Memory B cell (primary cell): ENCODE data around the gene CCDC83.

Source experiments
- ATAC-seq: fragments of 150-1000 bp; cut with Tn5 transposase; 2 replicates; pipeline ENCODE4 v1.10.0; 2021; ENCODE audit warnings: low read depth, mild to moderate bottlenecking, moderate library complexity
- DNase-seq, 2 donors: peaks; one replicate each; pipeline ENCODE4 v3.0.0; 2022; ENCODE audit warnings: low spot score in 2 of 2
- H3K27ac Mint-ChIP-seq: one replicate; pipeline ENCODE4 v1.8.0; 2022; ENCODE audit warnings: mild to moderate bottlenecking, moderate library complexity, mixed read lengths
- H3K27me3 Mint-ChIP-seq: one replicate; pipeline ENCODE4 v1.8.0; 2022; ENCODE audit warnings: mixed read lengths
- H3K36me3 Mint-ChIP-seq: one replicate; pipeline ENCODE4 v1.8.0; 2022; ENCODE audit warnings: mild to moderate bottlenecking, mixed read lengths
- H3K4me1 Mint-ChIP-seq: one replicate; pipeline ENCODE4 v1.8.0; 2022; ENCODE audit warnings: mixed read lengths
- H3K4me3 Mint-ChIP-seq: one replicate; pipeline ENCODE4 v1.8.0; 2022; ENCODE audit warnings: mild to moderate bottlenecking, moderate library complexity, mixed read lengths
- H3K9me3 Mint-ChIP-seq: one replicate; pipeline ENCODE4 v1.8.0; 2022; ENCODE audit warnings: mixed read lengths

Gene CCDC83

DNA sequence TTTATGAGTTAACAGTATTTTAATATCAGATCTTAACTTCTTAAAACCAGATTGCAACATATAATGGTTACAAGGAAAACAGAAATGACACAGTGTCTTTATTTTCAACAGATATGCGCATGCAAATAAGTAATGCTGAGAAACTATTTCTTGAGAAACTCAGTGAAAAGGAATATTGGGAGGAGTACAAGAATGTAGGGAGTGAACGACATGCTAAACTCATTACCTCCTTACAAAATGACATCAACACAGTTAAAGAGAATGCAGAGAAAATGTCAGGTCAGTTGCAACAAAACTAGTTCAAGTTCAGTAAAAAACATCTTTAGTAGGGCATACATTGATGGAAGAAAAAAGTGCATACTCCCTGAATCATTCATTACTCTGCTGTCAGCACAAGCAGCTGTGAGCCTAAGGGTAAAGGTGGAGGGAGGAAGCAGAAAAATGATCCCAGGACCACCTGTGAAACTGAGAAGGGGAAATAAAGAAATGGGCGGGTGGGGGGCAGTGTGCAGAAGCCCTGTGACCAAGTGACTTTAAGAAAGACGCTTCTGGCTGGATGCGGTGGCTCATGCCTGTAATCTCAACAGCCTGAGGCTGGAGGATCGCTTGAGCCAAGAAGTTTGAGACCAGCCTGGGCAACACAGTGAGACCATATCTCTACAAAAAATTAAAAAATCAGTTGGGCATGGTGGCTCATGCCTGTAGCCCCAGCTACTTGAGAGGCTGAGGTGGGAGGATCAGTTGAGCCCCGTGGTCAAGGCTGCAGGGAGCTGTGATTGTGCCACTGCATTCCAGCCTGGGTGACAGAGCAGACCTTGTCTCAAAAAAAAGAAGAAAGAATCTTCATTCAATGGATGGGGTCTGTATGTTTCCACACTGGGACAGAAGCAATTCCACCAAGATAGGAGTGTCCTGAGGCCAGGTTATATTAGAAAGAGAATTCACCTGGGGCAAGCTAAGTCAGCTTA is 31.2 kb downstream of the CCDC83 start:
- H3K27me3 Mint-ChIP-seq = peaks cover 15% of the 10 kb centered on the region
- H3K27ac Mint-ChIP-seq = no peak overlapping the region

DNA sequence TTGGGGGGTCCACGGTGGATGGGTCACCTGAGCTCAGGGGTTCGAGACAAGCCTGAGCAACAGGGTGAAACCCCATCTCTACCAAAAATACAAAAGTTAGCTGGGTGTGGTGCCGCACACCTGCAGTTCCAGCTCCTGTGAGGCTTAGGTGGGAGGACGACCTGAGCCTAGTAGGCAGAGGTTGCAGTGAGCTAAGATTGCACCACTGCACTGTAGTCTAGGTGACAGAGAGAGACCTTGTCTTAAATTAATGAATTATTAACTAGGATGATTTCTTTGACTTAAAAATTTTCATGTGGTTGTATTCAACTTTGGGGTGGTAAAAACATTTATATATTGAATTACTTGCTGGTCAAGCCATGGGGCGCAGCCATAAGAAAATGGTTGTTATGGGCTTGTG is 33.9 kb downstream of the CCDC83 start:
- Mint-ChIP-seq H3K36me3 (no peaks in the 10 kb centered on the region), H3K27me3 (peaks cover 5% of the 10 kb centered on the region), H3K9me3 (no peaks in the 10 kb centered on the region), H3K4me1 (no peaks in the 10 kb centered on the region), H3K4me3 (no peak overlapping the region), H3K27ac (no peak overlapping the region)
- no peak for DNase-seq
- ATAC-seq = no peak

More for the DNA sequence above, 31.2 kb downstream of the CCDC83 start:
- H3K9me3 Mint-ChIP-seq = no peaks in the 10 kb centered on the region
- H3K4me1 Mint-ChIP-seq = no peaks in the 10 kb centered on the region
- ATAC-seq = no peak
- H3K36me3 Mint-ChIP-seq = peaks cover 1% of the 10 kb centered on the region
- DNase-seq = no peak
- no peak overlapping the region for H3K4me3 Mint-ChIP-seq

DNA sequence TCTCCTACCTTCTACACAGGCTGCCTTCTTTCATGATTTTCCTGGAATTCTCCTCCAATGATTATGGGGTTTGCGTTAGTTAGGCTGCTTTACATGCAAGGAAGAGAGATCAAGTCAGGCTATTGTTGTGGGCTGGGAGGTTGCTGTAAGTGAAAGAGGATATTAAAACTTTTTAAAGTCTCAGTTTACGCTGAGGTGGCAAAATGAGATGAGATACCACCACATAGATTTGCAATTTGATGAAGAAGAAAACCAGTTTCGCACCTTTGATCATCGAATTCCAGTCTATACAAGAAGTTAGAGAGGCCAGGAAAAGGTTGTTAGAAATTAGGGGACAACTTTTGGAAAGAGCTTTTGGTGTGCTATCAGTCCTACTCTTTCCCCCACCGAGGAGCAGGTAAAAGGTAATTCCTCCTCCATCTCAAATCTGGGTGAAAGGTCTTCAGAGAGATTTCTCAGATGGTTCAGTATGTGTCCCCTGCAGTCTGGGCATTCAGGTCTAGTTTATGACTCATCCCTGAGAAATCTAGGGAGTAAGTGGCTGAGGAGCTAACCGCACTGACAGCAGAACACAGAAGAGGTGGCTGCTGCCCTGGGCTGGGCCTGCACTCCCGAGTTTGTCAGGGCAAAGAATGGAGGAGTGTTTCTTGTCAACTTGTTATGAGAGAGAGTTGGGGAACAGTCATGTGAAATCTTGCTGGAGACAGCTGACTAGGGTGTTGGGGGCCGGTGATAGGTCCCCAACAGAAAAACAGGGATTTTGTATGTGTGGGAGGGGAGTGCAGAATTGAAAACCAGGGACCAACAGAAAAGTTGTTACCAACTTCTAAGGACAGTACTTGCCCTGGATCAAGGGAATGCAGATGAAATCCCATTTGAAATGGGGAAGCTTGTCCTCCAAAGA is 34.7 kb downstream of the CCDC83 start:
- DNase-seq (no peak), ATAC-seq (no peak)
- Mint-ChIP-seq H3K36me3 (no peaks in the 10 kb centered on the region), H3K27ac (no peak overlapping the region), H3K4me3 (no peak overlapping the region), H3K9me3 (no peaks in the 10 kb centered on the region), H3K4me1 (no peaks in the 10 kb centered on the region), H3K27me3 (peaks cover 5% of the 10 kb centered on the region)

DNA sequence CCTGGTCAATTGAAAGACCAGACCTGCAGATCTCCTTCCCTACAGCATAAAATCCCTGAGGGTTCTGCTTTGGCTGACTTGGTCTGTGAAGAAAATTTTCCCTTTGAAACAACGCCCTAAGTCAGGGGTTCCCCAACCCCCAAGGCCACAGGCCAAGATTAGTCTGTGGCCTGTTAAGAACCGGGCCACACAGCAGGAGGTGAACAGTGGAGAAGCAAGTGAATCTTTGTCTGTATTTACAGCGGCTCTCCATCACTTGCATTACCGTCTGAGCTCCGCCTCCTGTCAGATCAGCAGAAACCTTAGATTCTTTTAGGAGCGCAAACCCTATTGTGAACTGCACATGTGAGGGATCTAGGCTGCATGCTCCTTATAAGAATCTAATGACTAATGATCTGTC is 38.2 kb downstream of the CCDC83 start:
- ATAC-seq = no peak
- H3K36me3 Mint-ChIP-seq = peaks cover 2% of the 10 kb centered on the region
- no peak for DNase-seq
- no peak overlapping the region for H3K27ac Mint-ChIP-seq
- H3K27me3 Mint-ChIP-seq = peaks cover 4% of the 10 kb centered on the region
- no peaks in the 10 kb centered on the region for H3K9me3 Mint-ChIP-seq
- H3K4me1 Mint-ChIP-seq = no peaks in the 10 kb centered on the region
- H3K4me3 Mint-ChIP-seq = no peak overlapping the region

DNA sequence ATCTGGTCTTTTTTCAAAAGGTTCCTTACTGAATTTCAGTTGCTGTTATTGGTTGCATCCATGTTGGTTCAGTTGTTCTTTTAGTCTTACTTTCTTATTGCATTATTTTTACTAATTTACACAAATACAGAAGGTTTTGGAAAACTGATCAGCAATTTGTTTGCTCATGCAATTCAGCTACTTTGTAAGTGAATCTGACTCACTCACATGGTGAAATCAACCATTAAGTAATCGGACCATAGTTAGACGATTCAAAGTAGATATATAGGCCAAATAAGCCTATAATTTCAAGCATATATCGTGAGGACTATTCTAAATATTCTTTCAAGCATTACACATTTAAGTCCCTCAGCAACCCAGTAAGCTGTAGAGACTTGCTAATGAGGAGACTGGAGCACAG is 41.7 kb downstream of the CCDC83 start:
- Mint-ChIP-seq H3K27me3 (no peaks in the 10 kb centered on the region), H3K4me3 (no peak overlapping the region), H3K9me3 (no peaks in the 10 kb centered on the region), H3K27ac (no peak overlapping the region), H3K36me3 (peaks cover 2% of the 10 kb centered on the region), H3K4me1 (no peaks in the 10 kb centered on the region)
- DNase-seq (no peak), ATAC-seq (no peak)

DNA sequence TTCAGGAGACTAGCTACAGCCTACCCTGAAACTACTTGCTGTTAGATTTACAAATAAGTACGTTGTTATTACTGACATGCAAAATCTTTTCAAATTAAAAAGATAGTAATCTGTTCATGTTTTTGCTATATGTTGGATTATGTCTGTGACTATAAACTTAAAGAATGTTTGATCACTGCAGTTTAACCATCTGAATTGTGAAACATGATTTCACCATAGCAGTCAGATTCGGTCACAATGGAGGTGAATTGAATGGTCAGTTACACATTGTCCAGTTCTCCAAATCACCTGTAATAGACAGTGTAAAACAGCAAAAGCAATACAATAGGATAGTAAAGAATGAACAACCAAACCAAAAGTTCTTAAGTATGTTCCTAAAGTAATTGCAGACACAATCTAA is 43.3 kb downstream of the CCDC83 start:
- Mint-ChIP-seq H3K27ac (no peak overlapping the region), H3K4me1 (no peaks in the 10 kb centered on the region), H3K27me3 (peaks cover under 1% of the 10 kb centered on the region), H3K9me3 (no peaks in the 10 kb centered on the region), H3K4me3 (no peak overlapping the region), H3K36me3 (peaks cover 2% of the 10 kb centered on the region)
- ATAC-seq (no peak), DNase-seq (no peak)

DNA sequence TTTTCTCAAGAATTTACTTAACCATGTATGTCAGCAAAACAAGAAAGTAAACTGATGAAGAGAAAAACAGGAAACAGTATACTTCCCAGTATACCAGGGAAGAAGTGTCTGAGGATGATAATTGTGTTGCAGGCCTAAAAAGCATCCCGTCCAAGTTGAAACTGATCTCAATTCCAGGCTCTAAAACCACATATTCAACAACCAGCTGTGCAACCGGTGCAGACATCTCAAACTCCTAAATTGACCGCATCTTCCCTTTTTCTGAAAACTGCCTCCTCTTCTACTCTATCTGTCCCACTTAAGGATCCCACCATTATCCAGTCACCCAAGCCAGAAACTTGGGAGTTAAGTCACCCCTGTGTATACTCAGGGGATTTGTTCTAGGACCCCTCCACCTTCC is 47.2 kb downstream of the CCDC83 start:
- Mint-ChIP-seq H3K36me3 (no peaks in the 10 kb centered on the region), H3K4me3 (no peak overlapping the region), H3K4me1 (no peaks in the 10 kb centered on the region), H3K27me3 (peaks cover 3% of the 10 kb centered on the region), H3K9me3 (no peaks in the 10 kb centered on the region), H3K27ac (no peak overlapping the region)
- ATAC-seq = no peak
- DNase-seq = no peak

DNA sequence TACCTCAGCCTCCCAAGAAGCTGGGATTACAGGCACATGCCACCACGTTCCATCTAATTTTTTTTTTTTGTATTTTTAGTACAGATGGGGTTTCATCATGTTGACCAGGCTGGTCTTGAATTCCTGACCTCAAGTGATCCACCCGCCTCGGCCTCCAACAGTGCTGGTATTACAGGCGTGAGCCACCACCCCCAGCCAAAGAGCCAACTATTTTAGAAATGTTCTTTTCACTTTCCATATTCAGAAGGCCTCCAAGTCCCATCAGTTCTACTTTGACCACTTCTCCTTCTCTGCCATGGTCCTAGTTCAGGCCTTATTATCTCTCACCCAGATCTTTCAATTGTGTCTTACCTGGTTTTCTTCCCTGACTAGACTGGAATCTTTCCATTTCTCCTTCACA is 48.2 kb downstream of the CCDC83 start:
- Mint-ChIP-seq H3K27ac (no peak overlapping the region), H3K4me1 (no peaks in the 10 kb centered on the region), H3K9me3 (no peaks in the 10 kb centered on the region), H3K4me3 (no peak overlapping the region), H3K36me3 (no peaks in the 10 kb centered on the region), H3K27me3 (peaks cover 3% of the 10 kb centered on the region)
- no peak for DNase-seq
- ATAC-seq = no peak

DNA sequence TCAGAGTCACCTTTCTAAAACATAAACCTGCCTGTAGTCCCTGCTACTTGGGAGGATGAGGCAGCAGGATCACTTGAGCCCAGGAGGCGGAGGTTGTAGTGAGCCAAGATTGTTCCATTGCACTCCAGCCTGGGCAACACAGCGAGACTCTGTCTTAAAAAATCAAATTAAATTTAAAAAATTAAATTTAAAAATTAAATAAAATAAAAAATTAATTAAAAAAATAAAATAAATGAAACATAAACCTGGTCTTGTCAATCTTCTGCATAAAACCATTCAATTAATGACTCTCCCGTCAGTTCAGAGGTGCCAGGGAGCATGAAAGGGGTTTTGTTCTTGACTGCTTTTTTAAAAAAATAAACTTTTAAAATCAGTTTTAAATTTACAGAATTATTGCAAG is 48.6 kb downstream of the CCDC83 start:
- H3K9me3 Mint-ChIP-seq = no peaks in the 10 kb centered on the region
- no peak overlapping the region for H3K4me3 Mint-ChIP-seq
- no peaks in the 10 kb centered on the region for H3K4me1 Mint-ChIP-seq
- H3K27me3 Mint-ChIP-seq = peaks cover 3% of the 10 kb centered on the region
- no peak overlapping the region for H3K27ac Mint-ChIP-seq
- DNase-seq (no peak), ATAC-seq (no peak)
- no peaks in the 10 kb centered on the region for H3K36me3 Mint-ChIP-seq

DNA sequence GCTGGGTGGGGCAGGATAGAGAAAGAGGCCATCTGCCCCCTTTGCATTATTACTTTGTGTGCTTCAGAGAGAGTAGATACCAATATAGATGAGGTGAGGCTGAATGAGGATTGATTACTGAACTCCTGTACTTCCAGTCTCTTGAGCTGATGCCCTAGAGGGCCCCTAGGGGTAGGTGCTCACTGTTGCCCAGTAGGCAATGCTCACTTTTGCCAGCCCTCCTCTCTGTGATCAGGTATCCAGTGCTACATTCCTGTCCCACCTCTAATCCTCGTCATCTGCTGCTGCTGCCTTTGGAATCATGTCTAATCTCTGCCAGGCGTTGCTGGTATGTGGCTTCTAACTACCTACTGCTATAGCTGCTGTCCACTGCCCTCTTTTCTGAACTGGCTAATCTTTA is 57.2 kb downstream of the CCDC83 start:
- no peak overlapping the region for H3K4me3 Mint-ChIP-seq
- H3K9me3 Mint-ChIP-seq = no peaks in the 10 kb centered on the region
- ATAC-seq = no peak
- no peak for DNase-seq
- H3K4me1 Mint-ChIP-seq = no peaks in the 10 kb centered on the region
- no peaks in the 10 kb centered on the region for H3K36me3 Mint-ChIP-seq
- H3K27me3 Mint-ChIP-seq = no peaks in the 10 kb centered on the region
- H3K27ac Mint-ChIP-seq = no peak overlapping the region

DNA sequence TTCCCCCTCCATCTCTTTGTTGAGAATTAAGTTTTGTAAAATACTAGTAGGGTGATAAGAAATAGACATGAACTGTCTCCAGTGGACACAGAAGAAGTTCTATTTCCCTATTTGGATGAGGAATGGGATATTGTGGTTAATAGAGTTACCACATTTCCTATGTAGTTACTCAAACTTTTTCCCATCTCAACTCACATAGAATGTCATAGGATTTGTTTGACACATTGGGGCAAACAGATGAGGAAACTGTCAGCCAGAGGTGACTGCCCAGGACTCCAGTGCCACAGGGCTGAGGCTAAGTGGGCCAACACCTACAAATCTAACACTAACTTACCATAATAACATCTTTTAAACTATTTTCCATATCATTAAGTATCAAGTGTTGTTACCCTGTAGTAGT is 58.3 kb downstream of the CCDC83 start:
- DNase-seq (no peak), ATAC-seq (no peak)
- Mint-ChIP-seq H3K27me3 (no peaks in the 10 kb centered on the region), H3K9me3 (no peaks in the 10 kb centered on the region), H3K4me1 (no peaks in the 10 kb centered on the region), H3K36me3 (no peaks in the 10 kb centered on the region), H3K27ac (no peak overlapping the region), H3K4me3 (no peak overlapping the region)

DNA sequence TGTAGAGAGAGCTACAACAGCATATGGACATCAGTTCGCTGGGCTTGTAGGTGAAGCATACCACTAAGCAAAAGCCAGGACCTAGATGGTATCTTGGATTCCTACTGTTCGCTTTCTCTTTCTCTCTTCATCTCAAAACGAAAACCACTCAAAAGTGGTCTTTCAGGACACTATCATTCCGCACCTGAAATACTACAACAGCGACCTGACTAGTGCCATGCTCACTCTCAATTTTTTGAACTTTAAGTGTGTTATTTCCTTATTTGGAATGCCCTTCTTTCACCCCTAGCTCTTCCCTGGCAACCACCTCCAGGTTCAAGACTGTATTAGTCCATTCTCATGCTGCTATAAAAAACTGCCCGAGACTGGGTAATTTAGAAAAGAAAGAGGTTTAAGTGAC is 59.2 kb downstream of the CCDC83 start:
- Mint-ChIP-seq H3K4me1 (no peaks in the 10 kb centered on the region), H3K27me3 (no peaks in the 10 kb centered on the region), H3K36me3 (no peaks in the 10 kb centered on the region), H3K27ac (no peak overlapping the region), H3K9me3 (no peaks in the 10 kb centered on the region), H3K4me3 (no peak overlapping the region)
- ATAC-seq (no peak), DNase-seq (no peak)

DNA sequence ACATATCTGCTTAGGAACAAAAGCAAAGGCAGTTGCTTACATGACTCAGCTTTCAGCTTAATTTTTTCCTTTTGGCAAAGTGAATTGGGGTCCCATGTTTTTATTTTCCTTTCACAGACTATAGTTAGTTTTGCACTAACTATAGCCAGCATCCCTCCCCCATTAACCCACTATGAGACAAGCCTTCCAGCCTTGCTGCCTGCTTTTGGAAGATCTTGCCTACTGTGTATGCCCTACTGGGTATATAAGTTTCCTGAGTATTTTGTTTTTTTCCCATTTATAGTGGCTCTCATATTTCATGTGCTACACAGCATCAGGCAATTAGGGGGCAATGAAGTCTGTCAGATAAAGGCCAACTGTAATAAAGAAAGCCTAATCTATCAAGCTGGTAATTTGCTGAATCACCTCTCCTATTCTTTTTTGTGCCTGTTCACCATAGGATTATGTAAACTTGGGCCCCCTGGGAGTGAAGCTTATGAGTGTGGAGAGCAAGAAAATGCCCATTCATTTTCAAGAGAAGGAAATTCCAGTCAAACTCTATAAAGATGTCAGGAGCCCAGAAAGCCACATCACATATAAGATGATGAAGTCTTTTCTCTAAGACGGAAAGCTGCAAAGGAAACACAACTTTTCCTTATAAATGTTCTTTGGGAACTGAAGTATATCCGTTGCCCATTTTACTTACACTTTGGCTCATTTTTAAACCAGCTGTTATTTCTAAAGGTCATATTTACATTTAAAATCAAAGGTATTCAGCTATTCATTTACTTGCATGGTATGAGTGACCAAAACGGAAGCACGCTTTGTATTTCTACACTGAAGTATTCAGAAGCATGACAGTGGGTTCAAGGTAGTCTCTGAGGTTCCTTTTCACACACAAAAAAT is 64.0 kb downstream of the CCDC83 start:
- DNase-seq (no peak), ATAC-seq (no peak)
- peaks cover 3% of the 10 kb centered on the region for H3K27me3 Mint-ChIP-seq
- H3K27ac Mint-ChIP-seq = no peak overlapping the region
- H3K36me3 Mint-ChIP-seq = no peaks in the 10 kb centered on the region
- no peaks in the 10 kb centered on the region for H3K9me3 Mint-ChIP-seq
- H3K4me1 Mint-ChIP-seq = no peaks in the 10 kb centered on the region
- H3K4me3 Mint-ChIP-seq = no peak overlapping the region
